HG02759 (cell line): Measurements from ENCODE around the gene DDO.

ENCODE experiments used
- ATAC-seq: cut with Tn5 transposase; IDR thresholded peaks from one replicate; pipeline ENCODE4 v1.9.1; 2021; ENCODE audit warnings: mild to moderate bottlenecking, moderate library complexity; ENCODE audit not compliant: unreplicated experiment

The DDO gene

GRCh38 chr6:110421749-110422443, 6.5 kb upstream of the DDO start:
- no peak for ATAC-seq

- no peak for ATAC-seq
These were observed 3.8 kb upstream of the DDO start for GRCh38 chr6:110419028-110419739.

GRCh38 chr6:110418594-110418993, 3.2 kb upstream of the DDO start:
- ATAC-seq = no peak

GRCh38 chr6:110414669-110415068, 706 bp downstream of the DDO start:
- no peak for ATAC-seq

GRCh38 chr6:110412360-110412759, 3.0 kb downstream of the DDO start:
- no peak for ATAC-seq

GRCh38 chr6:110410511-110410910, 4.9 kb downstream of the DDO start:
- no peak for ATAC-seq

GRCh38 chr6:110409794-110410193, 5.6 kb downstream of the DDO start:
- ATAC-seq = no peak

- no peak for ATAC-seq
These were observed 6.5 kb downstream of the DDO start for GRCh38 chr6:110408901-110409300.

GRCh38 chr6:110404607-110405006, 10.8 kb downstream of the DDO start:
- no peak for ATAC-seq

GRCh38 chr6:110401585-110402176, 13.7 kb downstream of the DDO start:
- no peak for ATAC-seq

- ATAC-seq = no peak
These were observed 15.2 kb downstream of the DDO start for GRCh38 chr6:110400208-110400607.

- no peak for ATAC-seq
These were observed 15.9 kb downstream of the DDO start for GRCh38 chr6:110399219-110400071.

- ATAC-seq = no peak
These were observed 16.6 kb downstream of the DDO start for GRCh38 chr6:110398778-110399177.

GRCh38 chr6:110395221-110395620, 20.2 kb downstream of the DDO start:
- ATAC-seq = no peak

- ATAC-seq = no peak
These were observed 21.0 kb downstream of the DDO start for GRCh38 chr6:110394409-110394808.

GRCh38 chr6:110392727-110393126, 22.6 kb downstream of the DDO start:
- no peak for ATAC-seq

- no peak for ATAC-seq
These were observed 25.0 kb downstream of the DDO start for GRCh38 chr6:110390404-110390803.

GRCh38 chr6:110389689-110390382, 25.5 kb downstream of the DDO start:
- no peak for ATAC-seq

GRCh38 chr6:110387986-110388385, 27.4 kb downstream of the DDO start:
- no peak for ATAC-seq

GRCh38 chr6:110385458-110385863, 29.9 kb downstream of the DDO start:
- no peak for ATAC-seq

- no peak for ATAC-seq
These were observed 36.8 kb downstream of the DDO start for GRCh38 chr6:110378552-110378951.
